SK-N-SH (cell line): ENCODE data around the gene ACAD11.
"Not testable (repeated sequence)": the region's sequence is repeated elsewhere in the genome, so short reads cannot be mapped to it uniquely, and the experiment has no call there.

Experiments used
- CTCF ChIP-seq: fragments of 200-600 bp; sonication (generic); IDR thresholded peaks from 2 replicates; pipeline ENCODE4 v1.6.1; 2017; ENCODE audit warnings: antibody characterized with exemption, mild to moderate bottlenecking, moderate library complexity
- JUND ChIP-seq: IDR thresholded peaks from 2 replicates; pipeline ENCODE4 v1.4.0; 2012
- MAX ChIP-seq: IDR thresholded peaks from 2 replicates; pipeline ENCODE4 v1.4.0; 2012; ENCODE audit warnings: low read depth
- MXI1 ChIP-seq: IDR thresholded peaks from 2 replicates; pipeline ENCODE4 v1.6.1; 2012; ENCODE audit warnings: mild to moderate bottlenecking, low read depth, low read length, improper control_type of control experiment
- POLR2AphosphoS5 ChIP-seq: IDR thresholded peaks from 2 replicates; pipeline ENCODE4 v1.6.1; 2012; ENCODE audit warnings: low read depth, low read length
- TF ChIP-seq, protein P1 (sequence below): fragments of 150-350 bp; IDR thresholded peaks from 2 replicates; pipeline ENCODE4 v1.6.1; 2017; ENCODE audit warnings: antibody characterized with exemption, low read length, low read depth, borderline replicate concordance

- TF ChIP-seq, protein P1, sequence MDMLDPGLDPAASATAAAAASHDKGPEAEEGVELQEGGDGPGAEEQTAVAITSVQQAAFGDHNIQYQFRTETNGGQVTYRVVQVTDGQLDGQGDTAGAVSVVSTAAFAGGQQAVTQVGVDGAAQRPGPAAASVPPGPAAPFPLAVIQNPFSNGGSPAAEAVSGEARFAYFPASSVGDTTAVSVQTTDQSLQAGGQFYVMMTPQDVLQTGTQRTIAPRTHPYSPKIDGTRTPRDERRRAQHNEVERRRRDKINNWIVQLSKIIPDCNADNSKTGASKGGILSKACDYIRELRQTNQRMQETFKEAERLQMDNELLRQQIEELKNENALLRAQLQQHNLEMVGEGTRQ: not testable (repeated sequence)
- not testable (repeated sequence) for TF ChIP-seq JUND, POLR2AphosphoS5, MAX, CTCF, MXI1
Observed at GRCh38 chr3:132615301-132615700, 44.3 kb downstream of the ACAD11 start.
